ENCODE measurements around the gene ATP2C2. TPM values are rescaled to one million over a fixed set of nuclear protein-coding genes. Genes with fewer than 3 reads are reported as not detected.

The ATP2C2 gene
- total RNA-seq, 1 donor from 2014 or later, result not detected

GRCh38 chr16:84426804-84427203 is 58.5 kb downstream of the ATP2C2 start:
- no peaks in the 10 kb centered on the region for H3K9me3 Mint-ChIP-seq
- no peak for DNase-seq (ENCODE audit: low spot score)
- H3K27me3 Mint-ChIP-seq (ENCODE audit: low read depth), result peaks cover 4% of the 10 kb centered on the region
- H3K27ac Mint-ChIP-seq, result no peak overlapping the region
- H3K4me3 Mint-ChIP-seq (ENCODE audit: low read depth), result no peak overlapping the region
- intact Hi-C loops (cut with micrococcal nuclease), result no loop called here
- H3K4me1 Mint-ChIP-seq (ENCODE audit: low read depth), result no peaks in the 10 kb centered on the region
- no peaks in the 10 kb centered on the region for H3K36me3 Mint-ChIP-seq (ENCODE audit: low read depth)

- Mint-ChIP-seq H3K4me1 (ENCODE audit: low read depth) (no peaks in the 10 kb centered on the region), H3K4me3 (ENCODE audit: low read depth) (no peak overlapping the region), H3K27ac (no peak overlapping the region), H3K36me3 (ENCODE audit: low read depth) (no peaks in the 10 kb centered on the region), H3K27me3 (ENCODE audit: low read depth) (peaks cover 4% of the 10 kb centered on the region), H3K9me3 (no peaks in the 10 kb centered on the region)
- intact Hi-C loops (cut with micrococcal nuclease), result no loop called here
- DNase-seq (ENCODE audit: low spot score), result no peak
Measured at GRCh38 chr16:84427553-84427952, 59.2 kb downstream of the ATP2C2 start.

- Mint-ChIP-seq H3K27me3 (ENCODE audit: low read depth) (peaks cover 5% of the 10 kb centered on the region), H3K27ac (no peak overlapping the region), H3K4me1 (ENCODE audit: low read depth) (no peaks in the 10 kb centered on the region), H3K9me3 (no peaks in the 10 kb centered on the region), H3K36me3 (ENCODE audit: low read depth) (no peaks in the 10 kb centered on the region), H3K4me3 (ENCODE audit: low read depth) (no peak overlapping the region)
- DNase-seq (ENCODE audit: low spot score), result no peak
- intact Hi-C loops (cut with micrococcal nuclease), result no loop called here
Measured at GRCh38 chr16:84430860-84431259, 62.5 kb downstream of the ATP2C2 start.

- no peak overlapping the region for H3K27ac Mint-ChIP-seq
- H3K4me1 Mint-ChIP-seq (ENCODE audit: low read depth), result no peaks in the 10 kb centered on the region
- H3K9me3 Mint-ChIP-seq, result no peaks in the 10 kb centered on the region
- no peak overlapping the region for H3K4me3 Mint-ChIP-seq (ENCODE audit: low read depth)
- no peak for DNase-seq (ENCODE audit: low spot score)
- H3K27me3 Mint-ChIP-seq (ENCODE audit: low read depth), result peaks cover 5% of the 10 kb centered on the region
- no peaks in the 10 kb centered on the region for H3K36me3 Mint-ChIP-seq (ENCODE audit: low read depth)
- intact Hi-C loops (cut with micrococcal nuclease), result no loop called here
Measured at GRCh38 chr16:84434800-84435199, 66.5 kb downstream of the ATP2C2 start.

- DNase-seq (ENCODE audit: low spot score), result no peak
- H3K9me3 Mint-ChIP-seq, result no peaks in the 10 kb centered on the region
- H3K27me3 Mint-ChIP-seq (ENCODE audit: low read depth), result peaks cover 5% of the 10 kb centered on the region
- no peak overlapping the region for H3K27ac Mint-ChIP-seq
- H3K36me3 Mint-ChIP-seq (ENCODE audit: low read depth), result no peaks in the 10 kb centered on the region
- no peaks in the 10 kb centered on the region for H3K4me1 Mint-ChIP-seq (ENCODE audit: low read depth)
- intact Hi-C loops (cut with micrococcal nuclease), result no loop called here
- no peak overlapping the region for H3K4me3 Mint-ChIP-seq (ENCODE audit: low read depth)
Measured at GRCh38 chr16:84436196-84436595, 67.9 kb downstream of the ATP2C2 start.

- H3K27ac Mint-ChIP-seq, result no peak overlapping the region
- no peaks in the 10 kb centered on the region for H3K9me3 Mint-ChIP-seq
- H3K27me3 Mint-ChIP-seq (ENCODE audit: low read depth), result peaks cover 12% of the 10 kb centered on the region
- DNase-seq (ENCODE audit: low spot score), result no peak
- no peaks in the 10 kb centered on the region for H3K36me3 Mint-ChIP-seq (ENCODE audit: low read depth)
- H3K4me3 Mint-ChIP-seq (ENCODE audit: low read depth), result no peak overlapping the region
- intact Hi-C loops (cut with micrococcal nuclease), result no loop called here
- no peaks in the 10 kb centered on the region for H3K4me1 Mint-ChIP-seq (ENCODE audit: low read depth)
Measured at GRCh38 chr16:84438971-84439696, 70.8 kb downstream of the ATP2C2 start.

GRCh38 chr16:84442416-84443145 is 74.2 kb downstream of the ATP2C2 start:
- Mint-ChIP-seq H3K27me3 (ENCODE audit: low read depth) (peaks cover 15% of the 10 kb centered on the region), H3K27ac (no peak overlapping the region), H3K4me3 (ENCODE audit: low read depth) (no peak overlapping the region), H3K36me3 (ENCODE audit: low read depth) (no peaks in the 10 kb centered on the region), H3K4me1 (ENCODE audit: low read depth) (no peaks in the 10 kb centered on the region), H3K9me3 (no peaks in the 10 kb centered on the region)
- no peak for DNase-seq (ENCODE audit: low spot score)
- intact Hi-C loops (cut with micrococcal nuclease), result no loop called here

GRCh38 chr16:84443166-84443802 is 74.9 kb downstream of the ATP2C2 start:
- peaks cover 15% of the 10 kb centered on the region for H3K27me3 Mint-ChIP-seq (ENCODE audit: low read depth)
- intact Hi-C loops (cut with micrococcal nuclease), result no loop called here
- H3K27ac Mint-ChIP-seq, result no peak overlapping the region
- no peaks in the 10 kb centered on the region for H3K36me3 Mint-ChIP-seq (ENCODE audit: low read depth)
- DNase-seq (ENCODE audit: low spot score), result no peak
- no peaks in the 10 kb centered on the region for H3K4me1 Mint-ChIP-seq (ENCODE audit: low read depth)
- H3K9me3 Mint-ChIP-seq, result no peaks in the 10 kb centered on the region
- H3K4me3 Mint-ChIP-seq (ENCODE audit: low read depth), result no peak overlapping the region

GRCh38 chr16:84444476-84444875 is 76.1 kb downstream of the ATP2C2 start:
- H3K27me3 Mint-ChIP-seq (ENCODE audit: low read depth), result peaks cover 15% of the 10 kb centered on the region
- H3K4me3 Mint-ChIP-seq (ENCODE audit: low read depth), result no peak overlapping the region
- H3K36me3 Mint-ChIP-seq (ENCODE audit: low read depth), result no peaks in the 10 kb centered on the region
- H3K4me1 Mint-ChIP-seq (ENCODE audit: low read depth), result no peaks in the 10 kb centered on the region
- no peak for DNase-seq (ENCODE audit: low spot score)
- H3K27ac Mint-ChIP-seq, result no peak overlapping the region
- intact Hi-C loops (cut with micrococcal nuclease), result no loop called here
- no peaks in the 10 kb centered on the region for H3K9me3 Mint-ChIP-seq

GRCh38 chr16:84446084-84446483 is 77.7 kb downstream of the ATP2C2 start:
- peaks cover 15% of the 10 kb centered on the region for H3K27me3 Mint-ChIP-seq (ENCODE audit: low read depth)
- no peak overlapping the region for H3K27ac Mint-ChIP-seq
- intact Hi-C loops (cut with micrococcal nuclease), result no loop called here
- H3K36me3 Mint-ChIP-seq (ENCODE audit: low read depth), result no peaks in the 10 kb centered on the region
- H3K4me1 Mint-ChIP-seq (ENCODE audit: low read depth), result no peaks in the 10 kb centered on the region
- H3K9me3 Mint-ChIP-seq, result no peaks in the 10 kb centered on the region
- DNase-seq (ENCODE audit: low spot score), result no peak
- no peak overlapping the region for H3K4me3 Mint-ChIP-seq (ENCODE audit: low read depth)

GRCh38 chr16:84446596-84447392 is 78.5 kb downstream of the ATP2C2 start:
- peaks cover 15% of the 10 kb centered on the region for H3K27me3 Mint-ChIP-seq (ENCODE audit: low read depth)
- H3K36me3 Mint-ChIP-seq (ENCODE audit: low read depth), result no peaks in the 10 kb centered on the region
- DNase-seq (ENCODE audit: low spot score), result no peak
- intact Hi-C loops (cut with micrococcal nuclease), result no loop called here
- H3K4me1 Mint-ChIP-seq (ENCODE audit: low read depth), result no peaks in the 10 kb centered on the region
- no peak overlapping the region for H3K4me3 Mint-ChIP-seq (ENCODE audit: low read depth)
- H3K9me3 Mint-ChIP-seq, result no peaks in the 10 kb centered on the region
- no peak overlapping the region for H3K27ac Mint-ChIP-seq

GRCh38 chr16:84448444-84448843 is 80.1 kb downstream of the ATP2C2 start:
- Mint-ChIP-seq H3K4me3 (ENCODE audit: low read depth) (no peak overlapping the region), H3K4me1 (ENCODE audit: low read depth) (no peaks in the 10 kb centered on the region), H3K36me3 (ENCODE audit: low read depth) (no peaks in the 10 kb centered on the region), H3K27me3 (ENCODE audit: low read depth) (peaks cover 6% of the 10 kb centered on the region), H3K27ac (no peak overlapping the region), H3K9me3 (no peaks in the 10 kb centered on the region)
- intact Hi-C loops (cut with micrococcal nuclease), result no loop called here
- DNase-seq (ENCODE audit: low spot score), result no peak
